Vagina (tissue), 2 donors: ENCODE data around the gene FCER2.

Source experiments
- POLR2AphosphoS5 ChIP-seq, 2 donors: sonication (generic); formaldehyde crosslinking; IDR thresholded peaks; one replicate each; pipeline ENCODE4 v1.9.0; 2017; ENCODE audit warnings: antibody characterized with exemption in 2 of 2, mild to moderate bottlenecking in 2 of 2, low read depth in 1 of 2; ENCODE audit not compliant: insufficient read depth in 1 of 2
- TF ChIP-seq, protein P1 (sequence below), 3 experiments: fragments of 450-650 bp in 2 of 3; fragments of 200-600 bp in 1 of 3; sonication (generic) in 1 of 3; IDR thresholded peaks; one replicate each; pipeline ENCODE4 v1.5.1; 2017 to 2019; ENCODE audit warnings: antibody characterized with exemption in 3 of 3, mild to moderate bottlenecking in 2 of 3, moderate library complexity in 2 of 3

DNA sequence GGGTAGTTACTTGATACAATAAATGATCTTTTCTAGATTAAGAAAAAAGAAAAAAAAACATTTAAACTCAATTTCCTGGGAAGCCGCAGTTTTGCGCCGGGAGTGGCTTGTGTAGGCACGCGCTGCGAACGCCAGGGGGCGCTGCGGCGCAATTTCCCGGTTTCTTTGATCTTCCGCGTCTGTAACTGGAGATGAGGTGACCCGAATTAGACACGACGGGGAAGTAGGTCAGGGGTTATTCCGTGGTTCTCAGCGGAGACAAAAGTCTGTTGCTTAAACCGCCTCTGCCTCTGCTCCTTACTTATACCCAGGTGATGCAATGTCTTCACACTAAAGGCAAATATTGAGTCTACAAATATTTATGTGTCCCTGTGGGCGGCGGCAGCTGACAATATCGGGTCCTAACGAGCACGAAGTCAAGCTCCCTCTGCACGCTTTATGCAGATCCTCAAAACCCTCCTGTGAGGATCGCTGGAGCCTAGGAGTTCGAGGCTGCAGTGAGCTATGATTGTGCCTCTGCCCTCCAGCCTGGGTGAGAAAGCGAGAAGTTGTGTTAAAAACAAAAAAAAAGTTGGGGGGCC is 49.8 kb downstream of the FCER2 start:
- TF ChIP-seq, protein P1, sequence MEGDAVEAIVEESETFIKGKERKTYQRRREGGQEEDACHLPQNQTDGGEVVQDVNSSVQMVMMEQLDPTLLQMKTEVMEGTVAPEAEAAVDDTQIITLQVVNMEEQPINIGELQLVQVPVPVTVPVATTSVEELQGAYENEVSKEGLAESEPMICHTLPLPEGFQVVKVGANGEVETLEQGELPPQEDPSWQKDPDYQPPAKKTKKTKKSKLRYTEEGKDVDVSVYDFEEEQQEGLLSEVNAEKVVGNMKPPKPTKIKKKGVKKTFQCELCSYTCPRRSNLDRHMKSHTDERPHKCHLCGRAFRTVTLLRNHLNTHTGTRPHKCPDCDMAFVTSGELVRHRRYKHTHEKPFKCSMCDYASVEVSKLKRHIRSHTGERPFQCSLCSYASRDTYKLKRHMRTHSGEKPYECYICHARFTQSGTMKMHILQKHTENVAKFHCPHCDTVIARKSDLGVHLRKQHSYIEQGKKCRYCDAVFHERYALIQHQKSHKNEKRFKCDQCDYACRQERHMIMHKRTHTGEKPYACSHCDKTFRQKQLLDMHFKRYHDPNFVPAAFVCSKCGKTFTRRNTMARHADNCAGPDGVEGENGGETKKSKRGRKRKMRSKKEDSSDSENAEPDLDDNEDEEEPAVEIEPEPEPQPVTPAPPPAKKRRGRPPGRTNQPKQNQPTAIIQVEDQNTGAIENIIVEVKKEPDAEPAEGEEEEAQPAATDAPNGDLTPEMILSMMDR (IDR thresholded peaks at IDR 0.05): peak; percentile 81 to 96 (median 94)
- TF ChIP-seq POLR2AphosphoS5 (IDR thresholded peaks at IDR 0.05; ENCODE audit: insufficient read depth in 1 of 2, low read depth in 1 of 2): peak; percentile 34 to 51
